HCT116 (cell line): Measurements from ENCODE around the gene TOP1. TPM values are rescaled to one million over a fixed set of nuclear protein-coding genes. Genes with fewer than 3 reads are reported as not detected.

Source experiments
- ATAC-seq: fragments of 200-7000 bp; cut with Tn5 transposase; 2 replicates; pipeline ENCODE4 v1.9.1; 2020; ENCODE audit warnings: mild to moderate bottlenecking, moderate library complexity
- BruUV-seq: library from RNA; stranded (reverse); fragments of 400-500 nt; replicated peaks from 2 replicates; lab custom pipeline; 2021; lab: Mats Ljungman, UMichigan
- CTCF ChIA-PET: fragments of 300-600 bp; sonication (Branson Sonifier 250); formaldehyde crosslinking; loops from one replicate; lab custom pipeline; 2021; ENCODE audit warnings: antibody characterized with exemption; lab: Charles Lee
- POLR2A ChIA-PET: fragments of 300-600, 350-600 bp; sonication (Branson Sonifier 250); formaldehyde crosslinking; loops from one replicate; lab custom pipeline; 2021; ENCODE audit warnings: antibody characterized with exemption; lab: Charles Lee
- RAD21 ChIA-PET, 2 experiments: fragments of 300-600 bp; sonication (Branson Sonifier 250); formaldehyde crosslinking; loops; one replicate each; lab custom pipeline; 2023; ENCODE audit warnings: low total read pairs in 2 of 2; ENCODE audit not compliant: uncharacterized antibody in 2 of 2, unreplicated experiment in 2 of 2, low non-redundant PET in 1 of 2; lab: Charles Lee
- DNase-seq: peaks from one replicate; pipeline ENCODE4 v3.0.0-alpha.2; 2010; ENCODE audit warnings: low read depth, low spot score
- H2AFZ ChIP-seq: fragments of 200-600 bp; shearing (Covaris generic), sonication (generic); 2 replicates; pipeline ENCODE4 v1.6.1; 2017; ENCODE audit warnings: low read depth, mixed run types, mixed read lengths, antibody characterized with exemption, low read length; ENCODE audit not compliant: poor library complexity, severe bottlenecking
- H3K27ac ChIP-seq: 2 replicates; pipeline ENCODE4 v1.5.1; 2012; ENCODE audit warnings: low read depth, low read length
- H3K27me3 ChIP-seq: fragments of 200-600 bp; sonication (generic); 2 replicates; pipeline ENCODE4 v1.6.1; 2016; ENCODE audit warnings: mixed run types, low read length, mixed read lengths; ENCODE audit not compliant: insufficient read depth
- H3K36me3 ChIP-seq, 2 experiments: fragments of 200-500 bp in 1 of 2; fragments of 200-600 bp in 1 of 2; sonication (Bioruptor generic) in 1 of 2; sonication (generic) in 1 of 2; 2 replicates each; pipeline versions ENCODE4 v1.5.1 to v1.6.1; 2014 to 2016; ENCODE audit warnings: low read length in 2 of 2, inconsistent platforms in 1 of 2, mixed read lengths in 1 of 2, mixed run types in 1 of 2; ENCODE audit not compliant: insufficient read depth in 2 of 2, control insufficient read depth in 1 of 2
- H3K4me1 ChIP-seq, 2 experiments: fragments of 200-600 bp in 1 of 2; sonication (generic) in 1 of 2; 2 replicates each; pipeline versions ENCODE4 v1.5.1 to v1.6.1; 2012 to 2017; ENCODE audit warnings: low read length in 2 of 2, inconsistent platforms in 1 of 2, mild to moderate bottlenecking in 1 of 2, mixed read lengths in 1 of 2, mixed run types in 1 of 2, moderate library complexity in 1 of 2; ENCODE audit not compliant: insufficient read depth in 2 of 2, control insufficient read depth in 1 of 2
- H3K4me2 ChIP-seq: fragments of 200-600 bp; sonication (generic); 2 replicates; pipeline ENCODE4 v1.6.1; 2017; ENCODE audit warnings: mixed run types, low read length, mixed read lengths
- H3K4me3 ChIP-seq, 2 experiments: fragments of 200-600 bp in 1 of 2; sonication (generic) in 1 of 2; replicated peaks in 1 of 2; 2 replicates each; pipeline ENCODE4 v1.5.1; 2011 to 2016; ENCODE audit warnings: low read length in 2 of 2, control low read depth in 1 of 2, low read depth in 1 of 2, mild to moderate bottlenecking in 1 of 2, mixed read lengths in 1 of 2, mixed run types in 1 of 2
- H3K79me2 ChIP-seq: fragments of 200-600 bp; sonication (generic); 2 replicates; pipeline ENCODE4 v1.6.1; 2017; ENCODE audit warnings: mild to moderate bottlenecking, mixed run types, low read length, moderate library complexity, mixed read lengths; ENCODE audit not compliant: insufficient read depth
- H3K9ac ChIP-seq: fragments of 200-600 bp; sonication (generic); 2 replicates; pipeline ENCODE4 v1.6.1; 2016; ENCODE audit warnings: low read length, mixed read lengths
- H3K9me2 ChIP-seq: fragments of 200-600 bp; sonication (generic), shearing (Covaris generic); 2 replicates; pipeline ENCODE4 v1.6.1; 2017; ENCODE audit warnings: mixed run types, mild to moderate bottlenecking, moderate library complexity; ENCODE audit not compliant: insufficient read depth
- H3K9me3 ChIP-seq, 2 experiments: fragments of 200-500 bp in 1 of 2; fragments of 200-600 bp in 1 of 2; sonication (Bioruptor generic) in 1 of 2; sonication (generic) in 1 of 2; 2 replicates each; pipeline ENCODE4 v1.6.1; 2014 to 2017; ENCODE audit warnings: low read length in 2 of 2, mixed read lengths in 2 of 2, inconsistent platforms in 1 of 2, low read depth in 1 of 2, mild to moderate bottlenecking in 1 of 2, mixed run types in 1 of 2, moderate library complexity in 1 of 2; ENCODE audit not compliant: control insufficient read depth in 1 of 2, insufficient read depth in 1 of 2
- H4K20me1 ChIP-seq: fragments of 200-600 bp; sonication (generic), shearing (Covaris generic); 2 replicates; pipeline ENCODE4 v1.6.1; 2017; ENCODE audit warnings: mixed run types, mild to moderate bottlenecking, moderate library complexity; ENCODE audit not compliant: insufficient read depth
- CBX3 ChIP-seq: IDR thresholded peaks from 2 replicates; pipeline ENCODE4 v1.6.1; 2012; ENCODE audit warnings: low read depth
- CEBPB ChIP-seq: IDR thresholded peaks from 2 replicates; pipeline ENCODE4 v1.6.1; 2012; ENCODE audit warnings: low read depth
- EGR1 ChIP-seq: IDR thresholded peaks from 2 replicates; pipeline ENCODE4 v1.6.1; 2012; ENCODE audit warnings: low read depth
- ELF1 ChIP-seq: IDR thresholded peaks from 2 replicates; pipeline ENCODE4 v1.6.1; 2012; ENCODE audit warnings: low read depth, borderline replicate concordance
- EZH2 ChIP-seq: fragments of 200-600 bp; sonication (generic); IDR thresholded peaks from 2 replicates; pipeline ENCODE4 v1.6.1; 2017; ENCODE audit warnings: antibody characterized with exemption, mixed run types
- EZH2phosphoT487 ChIP-seq: fragments of 200-600 bp; IDR thresholded peaks from 2 replicates; pipeline ENCODE4 v1.6.1; 2018; ENCODE audit warnings: antibody characterized with exemption, borderline replicate concordance
- FOSL1 ChIP-seq: IDR thresholded peaks from 2 replicates; pipeline ENCODE4 v1.6.1; 2012; ENCODE audit warnings: low read depth
- JUND ChIP-seq: IDR thresholded peaks from 2 replicates; pipeline ENCODE4 v1.6.1; 2012
- POLR2A ChIP-seq: IDR thresholded peaks from 2 replicates; pipeline ENCODE4 v1.7.0; 2011; ENCODE audit warnings: borderline replicate concordance; ENCODE audit not compliant: insufficient read depth, insufficient read length; ENCODE audit errors: extremely low read depth
- SIN3A ChIP-seq: IDR thresholded peaks from 2 replicates; pipeline ENCODE4 v1.6.1; 2012; ENCODE audit warnings: low read depth
- SP1 ChIP-seq: IDR thresholded peaks from 2 replicates; pipeline ENCODE4 v1.6.1; 2012; ENCODE audit warnings: low read depth
- SRF ChIP-seq: IDR thresholded peaks from 2 replicates; pipeline ENCODE4 v1.6.1; 2012; ENCODE audit warnings: low read depth
- TCF7L2 ChIP-seq: IDR thresholded peaks from 2 replicates; pipeline ENCODE4 v1.7.0; 2011; ENCODE audit warnings: borderline replicate concordance, inconsistent platforms; ENCODE audit not compliant: insufficient read depth, insufficient read length; ENCODE audit errors: extremely low read depth
- YY1 ChIP-seq: IDR thresholded peaks from 2 replicates; pipeline ENCODE4 v1.6.1; 2011; ENCODE audit warnings: low read length, low read depth, moderate library complexity, mild to moderate bottlenecking; ENCODE audit not compliant: insufficient replicate concordance; ENCODE audit errors: extremely low read depth
- ZFX ChIP-seq: fragments of 450-650 bp; IDR thresholded peaks from 2 replicates; pipeline ENCODE4 v1.6.1; 2017
- intact Hi-C: fragments of 100-400 bp; cut with micrococcal nuclease; formaldehyde crosslinking; loops from 2 replicates; pipeline ENCODE4 v1.10.0; 2022
- total RNA-seq: library from RNA; stranded (reverse); gene quantifications from one replicate; pipeline ENCODE4 v1.2.1, GENCODE V29; 2021; ENCODE audit not compliant: unreplicated experiment
- TF ChIP-seq, protein P1 (sequence below): IDR thresholded peaks from 2 replicates; pipeline ENCODE4 v1.6.1; 2011; ENCODE audit warnings: mild to moderate bottlenecking, low read length, moderate library complexity; ENCODE audit not compliant: insufficient replicate concordance; ENCODE audit errors: extremely low read depth
- TF ChIP-seq, protein P2 (sequence below): IDR thresholded peaks from 2 replicates; pipeline ENCODE4 v1.6.1; 2012; ENCODE audit warnings: low read depth
- TF ChIP-seq, protein P3 (sequence below): IDR thresholded peaks from 2 replicates; pipeline ENCODE4 v1.6.1; 2012
- TF ChIP-seq, protein P4 (sequence below): IDR thresholded peaks from 2 replicates; pipeline ENCODE4 v1.6.1; 2012

Gene TOP1
- total RNA-seq, 1 experiment from 2014 or later = 190 TPM

DNA sequence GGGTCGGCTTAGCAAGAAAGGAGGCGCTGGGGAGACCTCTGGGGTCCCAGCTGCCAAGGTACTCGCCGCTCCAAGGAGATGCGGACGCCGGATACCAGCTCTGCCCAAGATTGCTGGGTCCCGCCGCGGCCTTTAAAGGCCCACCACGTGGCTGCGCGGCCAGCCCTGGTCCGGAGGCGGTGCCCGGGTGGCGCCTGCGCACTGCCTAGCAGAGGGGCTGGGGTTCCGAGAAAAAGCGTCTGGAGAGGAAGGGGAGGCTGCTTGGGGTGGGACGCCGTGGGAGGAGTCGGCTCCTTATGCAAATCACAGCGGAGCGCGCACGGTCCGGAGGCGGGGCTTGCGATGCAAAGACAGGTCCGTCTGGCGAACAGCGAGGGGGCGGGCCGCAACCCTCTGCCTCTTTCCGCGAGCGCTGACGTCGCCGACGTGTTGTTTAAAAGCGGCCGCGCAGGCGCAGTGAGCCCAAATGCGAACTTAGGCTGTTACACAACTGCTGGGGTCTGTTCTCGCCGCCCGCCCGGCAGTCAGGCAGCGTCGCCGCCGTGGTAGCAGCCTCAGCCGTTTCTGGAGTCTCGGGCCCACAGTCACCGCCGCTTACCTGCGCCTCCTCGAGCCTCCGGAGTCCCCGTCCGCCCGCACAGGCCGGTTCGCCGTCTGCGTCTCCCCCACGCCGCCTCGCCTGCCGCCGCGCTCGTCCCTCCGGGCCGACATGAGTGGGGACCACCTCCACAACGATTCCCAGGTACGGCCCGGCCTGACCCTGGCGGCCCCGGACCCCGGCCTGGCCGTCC lies at the start of gene TOP1 (continued):
- TF ChIP-seq, protein P1, sequence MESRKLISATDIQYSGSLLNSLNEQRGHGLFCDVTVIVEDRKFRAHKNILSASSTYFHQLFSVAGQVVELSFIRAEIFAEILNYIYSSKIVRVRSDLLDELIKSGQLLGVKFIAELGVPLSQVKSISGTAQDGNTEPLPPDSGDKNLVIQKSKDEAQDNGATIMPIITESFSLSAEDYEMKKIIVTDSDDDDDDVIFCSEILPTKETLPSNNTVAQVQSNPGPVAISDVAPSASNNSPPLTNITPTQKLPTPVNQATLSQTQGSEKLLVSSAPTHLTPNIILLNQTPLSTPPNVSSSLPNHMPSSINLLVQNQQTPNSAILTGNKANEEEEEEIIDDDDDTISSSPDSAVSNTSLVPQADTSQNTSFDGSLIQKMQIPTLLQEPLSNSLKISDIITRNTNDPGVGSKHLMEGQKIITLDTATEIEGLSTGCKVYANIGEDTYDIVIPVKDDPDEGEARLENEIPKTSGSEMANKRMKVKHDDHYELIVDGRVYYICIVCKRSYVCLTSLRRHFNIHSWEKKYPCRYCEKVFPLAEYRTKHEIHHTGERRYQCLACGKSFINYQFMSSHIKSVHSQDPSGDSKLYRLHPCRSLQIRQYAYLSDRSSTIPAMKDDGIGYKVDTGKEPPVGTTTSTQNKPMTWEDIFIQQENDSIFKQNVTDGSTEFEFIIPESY = no peak
- TF ChIP-seq FOSL1 = no peak
- no peak for TF ChIP-seq EZH2
- TF ChIP-seq POLR2A = peak; percentile 83

DNA sequence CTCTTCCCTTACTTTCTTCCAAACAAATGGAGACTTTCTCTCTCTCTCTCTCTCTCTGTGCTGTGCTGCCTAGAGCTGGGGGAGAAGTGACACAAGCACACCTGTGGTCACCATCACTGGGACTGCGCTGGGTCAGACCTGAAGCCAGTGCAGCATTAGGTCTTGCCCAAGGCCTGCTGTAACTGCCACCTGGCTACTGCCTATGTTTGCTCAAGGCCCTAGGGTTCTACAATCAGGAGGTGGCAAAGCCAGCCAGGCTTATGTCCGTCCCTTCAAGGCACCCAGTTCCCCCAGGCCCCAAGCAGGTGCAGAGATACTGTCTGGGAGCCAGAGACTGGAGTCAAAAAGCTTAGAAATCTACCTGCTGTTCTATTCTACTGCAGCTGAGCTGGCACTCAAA lies 49.4 kb upstream of the TOP1 start:
- no peak overlapping the region for H2AFZ ChIP-seq
- RAD21 ChIA-PET = no interaction called here
- POLR2A ChIA-PET = no interaction called here
- H3K9me3 ChIP-seq = peaks cover 4 to 13% of the 10 kb centered on the region in 2 experiments; a peak in 2 of 4 replicates
- CTCF ChIA-PET = no interaction called here
- no peaks in the 10 kb centered on the region for H3K27me3 ChIP-seq
- H3K4me2 ChIP-seq = no peak overlapping the region
- intact Hi-C loops = no loop called here
- H3K36me3 ChIP-seq = no peaks in the 10 kb centered on the region
- H4K20me1 ChIP-seq = no peaks in the 10 kb centered on the region
- ATAC-seq (no peak), DNase-seq (no peak)
- H3K79me2 ChIP-seq = no peaks in the 10 kb centered on the region
- H3K4me3 ChIP-seq = no peak overlapping the region
- no peaks in the 10 kb centered on the region for H3K9me2 ChIP-seq
- H3K4me1 ChIP-seq = no peaks in the 10 kb centered on the region
- H3K9ac ChIP-seq = no peak overlapping the region
- no TSS peak for BruUV-seq
- TF ChIP-seq, protein P2, sequence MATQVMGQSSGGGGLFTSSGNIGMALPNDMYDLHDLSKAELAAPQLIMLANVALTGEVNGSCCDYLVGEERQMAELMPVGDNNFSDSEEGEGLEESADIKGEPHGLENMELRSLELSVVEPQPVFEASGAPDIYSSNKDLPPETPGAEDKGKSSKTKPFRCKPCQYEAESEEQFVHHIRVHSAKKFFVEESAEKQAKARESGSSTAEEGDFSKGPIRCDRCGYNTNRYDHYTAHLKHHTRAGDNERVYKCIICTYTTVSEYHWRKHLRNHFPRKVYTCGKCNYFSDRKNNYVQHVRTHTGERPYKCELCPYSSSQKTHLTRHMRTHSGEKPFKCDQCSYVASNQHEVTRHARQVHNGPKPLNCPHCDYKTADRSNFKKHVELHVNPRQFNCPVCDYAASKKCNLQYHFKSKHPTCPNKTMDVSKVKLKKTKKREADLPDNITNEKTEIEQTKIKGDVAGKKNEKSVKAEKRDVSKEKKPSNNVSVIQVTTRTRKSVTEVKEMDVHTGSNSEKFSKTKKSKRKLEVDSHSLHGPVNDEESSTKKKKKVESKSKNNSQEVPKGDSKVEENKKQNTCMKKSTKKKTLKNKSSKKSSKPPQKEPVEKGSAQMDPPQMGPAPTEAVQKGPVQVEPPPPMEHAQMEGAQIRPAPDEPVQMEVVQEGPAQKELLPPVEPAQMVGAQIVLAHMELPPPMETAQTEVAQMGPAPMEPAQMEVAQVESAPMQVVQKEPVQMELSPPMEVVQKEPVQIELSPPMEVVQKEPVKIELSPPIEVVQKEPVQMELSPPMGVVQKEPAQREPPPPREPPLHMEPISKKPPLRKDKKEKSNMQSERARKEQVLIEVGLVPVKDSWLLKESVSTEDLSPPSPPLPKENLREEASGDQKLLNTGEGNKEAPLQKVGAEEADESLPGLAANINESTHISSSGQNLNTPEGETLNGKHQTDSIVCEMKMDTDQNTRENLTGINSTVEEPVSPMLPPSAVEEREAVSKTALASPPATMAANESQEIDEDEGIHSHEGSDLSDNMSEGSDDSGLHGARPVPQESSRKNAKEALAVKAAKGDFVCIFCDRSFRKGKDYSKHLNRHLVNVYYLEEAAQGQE = no peak
- TF ChIP-seq ZFX (no peak), EZH2 (no peak), SRF (no peak), YY1 (no peak), TCF7L2 (no peak), JUND (no peak), CBX3 (no peak), ELF1 (no peak), EGR1 (no peak), POLR2A (no peak), EZH2phosphoT487 (no peak), CEBPB (no peak), SIN3A (no peak), SP1 (no peak)
- TF ChIP-seq, protein P3, sequence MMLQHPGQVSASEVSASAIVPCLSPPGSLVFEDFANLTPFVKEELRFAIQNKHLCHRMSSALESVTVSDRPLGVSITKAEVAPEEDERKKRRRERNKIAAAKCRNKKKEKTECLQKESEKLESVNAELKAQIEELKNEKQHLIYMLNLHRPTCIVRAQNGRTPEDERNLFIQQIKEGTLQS = no peak
- TF ChIP-seq, protein P4, sequence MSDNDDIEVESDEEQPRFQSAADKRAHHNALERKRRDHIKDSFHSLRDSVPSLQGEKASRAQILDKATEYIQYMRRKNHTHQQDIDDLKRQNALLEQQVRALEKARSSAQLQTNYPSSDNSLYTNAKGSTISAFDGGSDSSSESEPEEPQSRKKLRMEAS = no peak
- H3K27ac ChIP-seq = no peak overlapping the region
